HepG2 (cell line): ENCODE results near the gene ATP9A. TPM values are rescaled to one million over a fixed set of nuclear protein-coding genes. Genes with fewer than 3 reads are reported as not detected.

Experiments
- ATAC-seq: fragments of 200-7000 bp; cut with Tn5 transposase; 3 replicates; pipeline ENCODE4 v1.9.1; 2020; ENCODE audit warnings: mild to moderate bottlenecking, moderate library complexity
- BruUV-seq: library from RNA; stranded (reverse); fragments of 400-500 nt; replicated peaks from 2 replicates; lab custom pipeline; 2021; lab: Mats Ljungman, UMichigan
- CTCF ChIA-PET: fragments of 300-600 bp; formaldehyde crosslinking; extraction: SDS; loops from one replicate; lab custom pipeline; 2021; ENCODE audit warnings: low total read pairs, inconsistent platforms, low intra/inter-chr PET ratio; lab: Yijun Ruan, JAX
- POLR2A ChIA-PET: fragments of 350-600 bp; sonication (Branson Sonifier 250); formaldehyde crosslinking; loops from one replicate; lab custom pipeline; 2020; ENCODE audit warnings: antibody characterized with exemption, inconsistent platforms; lab: Yijun Ruan, JAX
- DNase-seq: peaks from one replicate; pipeline ENCODE4 v3.0.0-alpha.2; 2015; ENCODE audit warnings: low spot score
- FAIRE-seq: peaks from 3 replicates; lab custom pipeline; 2011; peaks lifted over from hg19 to GRCh38; lab: Jason Lieb, UNC
- H2AFZ ChIP-seq: one replicate; pipeline ENCODE4 v1.6.1; 2011; ENCODE audit warnings: low read length, inconsistent platforms
- H3K27ac ChIP-seq: fragments of 300-600 bp; 3 replicates; pipeline ENCODE4 v1.8.0; 2011; ENCODE audit warnings: mixed run types, mild to moderate bottlenecking, mixed read lengths, low read length, inconsistent platforms; ENCODE audit not compliant: insufficient read depth; ENCODE audit errors: extremely low read length
- H3K27me3 ChIP-seq, 2 experiments: fragments of 200-600 bp in 1 of 2; 2 replicates in 1 of 2; 3 replicates in 1 of 2; pipeline versions ENCODE4 v1.6.0 to v1.8.0; 2011; ENCODE audit warnings: low read length in 2 of 2, mild to moderate bottlenecking in 2 of 2, moderate library complexity in 2 of 2, inconsistent platforms in 1 of 2; ENCODE audit not compliant: insufficient read depth in 2 of 2, control insufficient read depth in 1 of 2
- H3K36me3 ChIP-seq, 2 experiments: fragments of 200-600 bp in 1 of 2; replicated peaks in 1 of 2; 2 replicates in 1 of 2; 3 replicates in 1 of 2; pipeline versions ENCODE4 v1.5.1 to v1.8.0; 2011; ENCODE audit warnings: low read length in 2 of 2, inconsistent platforms in 1 of 2; ENCODE audit not compliant: insufficient read depth in 2 of 2, control insufficient read depth in 1 of 2
- H3K4me1 ChIP-seq: 2 replicates; pipeline ENCODE4 v1.5.1; 2012; ENCODE audit warnings: low read length, inconsistent platforms; ENCODE audit not compliant: insufficient read depth
- H3K4me2 ChIP-seq: 2 replicates; pipeline ENCODE4 v1.6.0; 2011; ENCODE audit warnings: low read depth, low read length, inconsistent platforms
- H3K4me3 ChIP-seq, 3 experiments: fragments of 200-600 bp in 1 of 3; sonication (generic), shearing (Covaris generic) in 1 of 3; replicated peaks in 1 of 3; 2 replicates each; pipeline ENCODE4 v1.5.1; 2011 to 2016; ENCODE audit warnings: low read length in 3 of 3, inconsistent platforms in 2 of 3, low read depth in 2 of 3, mild to moderate bottlenecking in 2 of 3, control low read depth in 1 of 3, mixed read lengths in 1 of 3; ENCODE audit not compliant: insufficient read depth in 1 of 3
- H3K79me2 ChIP-seq: one replicate; pipeline ENCODE4 v1.6.1; 2011; ENCODE audit warnings: low read length, inconsistent platforms; ENCODE audit not compliant: insufficient read depth
- H3K9ac ChIP-seq: 2 replicates; pipeline ENCODE4 v1.6.0; 2011; ENCODE audit warnings: mild to moderate bottlenecking, low read depth, low read length, inconsistent platforms; ENCODE audit not compliant: insufficient read depth
- H3K9me3 ChIP-seq: 2 replicates; pipeline ENCODE4 v1.5.1; 2012; ENCODE audit warnings: mild to moderate bottlenecking, low read length
- H4K20me1 ChIP-seq: 2 replicates; pipeline ENCODE4 v1.6.0; 2011; ENCODE audit warnings: inconsistent platforms, mild to moderate bottlenecking, low read length, moderate library complexity; ENCODE audit not compliant: insufficient read depth
- AFF4 ChIP-seq: sonication (generic); formaldehyde crosslinking; IDR thresholded peaks from 2 replicates; pipeline ENCODE4 v1.4.0; 2020; ENCODE audit warnings: missing genetic modification reagents
- CENPX ChIP-seq: sonication (generic); formaldehyde crosslinking; IDR thresholded peaks from 2 replicates; pipeline ENCODE4 v1.9.0; 2021; ENCODE audit warnings: mild to moderate bottlenecking, missing genetic modification reagents, moderate library complexity
- IRF2 ChIP-seq: IDR thresholded peaks from 2 replicates; pipeline ENCODE4 v1.6.1; 2018; ENCODE audit warnings: missing genetic modification reagents, missing compliant biosample characterization
- JUND ChIP-seq: sonication (generic); formaldehyde crosslinking; IDR thresholded peaks from 2 replicates; pipeline ENCODE4 v1.8.0; 2022; ENCODE audit warnings: mild to moderate bottlenecking, missing genetic modification reagents
- MEIS2 ChIP-seq: sonication (generic); formaldehyde crosslinking; IDR thresholded peaks from 2 replicates; pipeline ENCODE4 v1.9.0; 2021; ENCODE audit warnings: mild to moderate bottlenecking, missing genetic modification reagents
- NR2F6 ChIP-seq, 2 experiments: IDR thresholded peaks; 2 replicates each; pipeline ENCODE4 v1.6.1; 2016; ENCODE audit warnings: antibody characterized with exemption in 1 of 2, mild to moderate bottlenecking in 1 of 2
- RBM22 ChIP-seq: fragments of 200-400 bp; formaldehyde crosslinking; optimal IDR thresholded peaks from 2 replicates; pipeline ENCODE3; 2017; ENCODE audit warnings: mild to moderate bottlenecking, low read length, moderate library complexity
- SIX1 ChIP-seq: sonication (generic); formaldehyde crosslinking; IDR thresholded peaks from 2 replicates; pipeline ENCODE4 v1.4.0; 2020; ENCODE audit warnings: missing genetic modification reagents, borderline replicate concordance
- ZFP1 ChIP-seq: IDR thresholded peaks from 2 replicates; pipeline ENCODE4 v1.6.1; 2016
- ZFP36L1 ChIP-seq: sonication (generic); formaldehyde crosslinking; IDR thresholded peaks from 2 replicates; pipeline ENCODE4 v1.8.0; 2022; ENCODE audit warnings: mild to moderate bottlenecking, missing genetic modification reagents, moderate library complexity
- ZNF615 ChIP-seq: sonication (generic); formaldehyde crosslinking; IDR thresholded peaks from 2 replicates; pipeline ENCODE4 v1.5.0; 2020; ENCODE audit warnings: mild to moderate bottlenecking, missing genetic modification reagents, borderline replicate concordance
- ZNF788 ChIP-seq: sonication (generic); formaldehyde crosslinking; IDR thresholded peaks from 2 replicates; pipeline ENCODE4 v1.5.0; 2020; ENCODE audit warnings: mild to moderate bottlenecking, missing genetic modification reagents, borderline replicate concordance
- ZSCAN12 ChIP-seq: sonication (generic); formaldehyde crosslinking; IDR thresholded peaks from 2 replicates; pipeline ENCODE4 v1.9.0; 2021; ENCODE audit warnings: mild to moderate bottlenecking, missing genetic modification reagents
- ZUFSP ChIP-seq: sonication (generic); formaldehyde crosslinking; IDR thresholded peaks from 2 replicates; pipeline ENCODE4 v1.9.0; 2021; ENCODE audit warnings: missing genetic modification reagents, mild to moderate bottlenecking, borderline replicate concordance
- WGBS: methylation state at CpG from one replicate; pipeline ENCODE4 v1.1.6; 2017; ENCODE audit warnings: low lambda C conversion rate; 5-methylcytosine and 5-hydroxymethylcytosine counted together
- in situ Hi-C: cut with HindIII; loops from 2 replicates; pipeline ENCODE4 v1.10.0; 2017; ENCODE audit warnings: low pct_unique_long_range_greater_than_20kb; ENCODE audit not compliant: extremely low pct_ligation_motif_present
- intact Hi-C: fragments of 100-400 bp; cut with micrococcal nuclease; formaldehyde crosslinking; loops from one replicate; pipeline ENCODE4 v1.10.0; 2022; ENCODE audit not compliant: unreplicated experiment
- polyA plus RNA-seq, 8 experiments: library from polyadenylated mRNA; depleted of rRNA in 3 of 8; stranded (reverse) in 7 of 8; unstranded in 1 of 8; fragments of >200 nt; fragmentation: Illumina TruSeq in 4 of 8; extraction: Trizol in 4 of 8; gene quantifications; 2 replicates each; pipeline versions ENCODE4 v1.2.1 to v1.2.3, GENCODE V29; 2011 to 2016; ENCODE audit warnings: low read depth in 4 of 8, missing spikeins in 1 of 8, mixed read lengths in 1 of 8; ENCODE audit not compliant: insufficient read depth in 1 of 8
- total RNA-seq, 5 experiments: library from RNA; depleted of rRNA; stranded (reverse); fragments of >200 nt; fragmentation: Illumina TruSeq; extraction: Trizol; gene quantifications; 2 replicates each; pipeline ENCODE4 v1.2.3, GENCODE V29; 2016; ENCODE audit warnings: low read depth in 1 of 5
- TF ChIP-seq, protein P1 (sequence below): sonication (generic); formaldehyde crosslinking; IDR thresholded peaks from 2 replicates; pipeline ENCODE4 v1.8.1; 2023; ENCODE audit warnings: mild to moderate bottlenecking, missing genetic modification reagents

The ATP9A gene
- total and polyA plus RNA-seq, 2 of the 13 experiments (the other 11 are each of a cell fraction or from before 2014, with no cell fraction given), result 11.8 to 18.5 TPM

- ChIA-PET CTCF (no interaction called here), POLR2A (interaction anchor here (1.1 kb wide), 1 partner anchor 45 kb away, joined by 3 read pairs; no protein-coding TSS in a partner anchor)
- BruUV-seq, result no TSS peak
- FAIRE-seq, result no peak
- H3K4me1 ChIP-seq, result peaks cover 88% of the 10 kb centered on the region
- intact Hi-C loops (loop anchor here (2.0 kb wide), 1 partner anchor 21 kb away; no protein-coding TSS in a partner anchor), in situ Hi-C loops (no loop called here)
- no peak for ATAC-seq
- no peaks in the 10 kb centered on the region for H3K9me3 ChIP-seq
- DNase-seq, result no peak
- 0 out of 5 replicates have a peak, but pooled peaks cover 0 to 2% of the 10 kb centered on the region in 2 experiments for H3K36me3 ChIP-seq
- H4K20me1 ChIP-seq, result no peaks in the 10 kb centered on the region
- peaks cover 23% of the 10 kb centered on the region for H3K79me2 ChIP-seq
- no peak overlapping the region for H3K4me2 ChIP-seq
- no peaks in the 10 kb centered on the region for H3K27me3 ChIP-seq
- no peak overlapping the region for H3K4me3 ChIP-seq
- WGBS, result 95% methylated on average over 3 of the region's 3 CpGs
- H2AFZ ChIP-seq, result no peak overlapping the region
- no peak overlapping the region for H3K27ac ChIP-seq
- H3K9ac ChIP-seq, result no peak overlapping the region
- TF ChIP-seq RBM22 (no peak), SIX1 (no peak), ZNF788 (CRISPR knock-in tag) (no peak), JUND (CRISPR knock-in tag) (0 out of 2 replicates have a peak, but pooled peaks have one; percentile 36), ZNF615 (CRISPR knock-in tag) (no peak), ZFP1 (CRISPR knock-in tag) (no peak), ZUFSP (CRISPR knock-in tag) (no peak), IRF2 (CRISPR knock-in tag) (no peak), CENPX (no peak), MEIS2 (CRISPR knock-in tag) (no peak), ZSCAN12 (CRISPR knock-in tag) (no peak), NR2F6 (IDR thresholded peaks at IDR 0.05) (no peak), NR2F6 (CRISPR knock-in tag; IDR thresholded peaks at IDR 0.05) (no peak), AFF4 (CRISPR knock-in tag) (no peak), ZFP36L1 (no peak)
- TF ChIP-seq, protein P1, sequence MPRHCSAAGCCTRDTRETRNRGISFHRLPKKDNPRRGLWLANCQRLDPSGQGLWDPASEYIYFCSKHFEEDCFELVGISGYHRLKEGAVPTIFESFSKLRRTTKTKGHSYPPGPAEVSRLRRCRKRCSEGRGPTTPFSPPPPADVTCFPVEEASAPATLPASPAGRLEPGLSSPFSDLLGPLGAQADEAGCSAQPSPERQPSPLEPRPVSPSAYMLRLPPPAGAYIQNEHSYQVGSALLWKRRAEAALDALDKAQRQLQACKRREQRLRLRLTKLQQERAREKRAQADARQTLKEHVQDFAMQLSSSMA (CRISPR knock-in tag), result no peak
Measured at GRCh38 chr20:51745804-51746203, 22.4 kb downstream of the ATP9A start.
